IMR-90 (cell line): Measurements from ENCODE around the gene DNAH3. TPM values are rescaled to one million over a fixed set of nuclear protein-coding genes. Genes with fewer than 3 reads are reported as not detected.

ENCODE experiments used
- ATAC-seq: fragments of 200-7000 bp; cut with Tn5 transposase; 2 replicates; pipeline ENCODE4 v1.9.1; 2020; ENCODE audit warnings: low read depth, mild to moderate bottlenecking, moderate library complexity
- BruUV-seq: library from RNA; stranded (reverse); fragments of 400-500 nt; replicated peaks from 2 replicates; lab custom pipeline; 2021; lab: Mats Ljungman, UMichigan
- CTCF ChIA-PET: fragments of 300-600 bp; formaldehyde crosslinking; extraction: SDS; loops from one replicate; lab custom pipeline; 2021; ENCODE audit warnings: antibody characterized with exemption; lab: Yijun Ruan, JAX
- POLR2A ChIA-PET: fragments of 300-600 bp; sonication (Branson Sonifier 250); formaldehyde crosslinking; loops from one replicate; lab custom pipeline; 2022; ENCODE audit warnings: antibody characterized with exemption; ENCODE audit not compliant: unreplicated experiment; lab: Charles Lee
- DNase-seq: peaks from one replicate; pipeline ENCODE4 v3.0.0; 2013
- H2AFZ ChIP-seq: replicated peaks from 2 replicates; pipeline ENCODE3; 2013; ENCODE audit warnings: low read length, mild to moderate bottlenecking; ENCODE audit not compliant: poor library complexity
- H2AK5ac ChIP-seq: 2 replicates; pipeline ENCODE4 v1.6.1; 2013; ENCODE audit warnings: low read depth, low read length, inconsistent platforms
- H2AK9ac ChIP-seq: replicated peaks from 2 replicates; pipeline ENCODE3; 2013; ENCODE audit warnings: mild to moderate bottlenecking, low read depth, low read length, moderate library complexity; ENCODE audit not compliant: poor library complexity
- H2BK120ac ChIP-seq: 2 replicates; pipeline ENCODE4 v1.6.1; 2013; ENCODE audit warnings: low read depth, low read length, inconsistent platforms
- H2BK15ac ChIP-seq: 3 replicates; pipeline ENCODE4 v1.6.1; 2013; ENCODE audit warnings: low read depth, low read length, inconsistent platforms
- H2BK20ac ChIP-seq: 2 replicates; pipeline ENCODE4 v1.6.1; 2013; ENCODE audit warnings: low read depth, mild to moderate bottlenecking, inconsistent platforms, low read length, moderate library complexity
- H2BK5ac ChIP-seq: 2 replicates; pipeline ENCODE4 v1.6.1; 2013; ENCODE audit warnings: mild to moderate bottlenecking, low read depth, low read length, inconsistent platforms; ENCODE audit not compliant: poor library complexity, severe bottlenecking
- H3K14ac ChIP-seq: replicated peaks from 2 replicates; pipeline ENCODE4 v1.6.1; 2013; ENCODE audit warnings: low read depth, low read length, inconsistent platforms
- H3K18ac ChIP-seq: 2 replicates; pipeline ENCODE4 v1.6.1; 2013; ENCODE audit warnings: low read depth, low read length, control low read depth
- H3K23ac ChIP-seq: 2 replicates; pipeline ENCODE4 v1.6.1; 2013; ENCODE audit warnings: low read depth, low read length, inconsistent platforms
- H3K27ac ChIP-seq: 2 replicates; pipeline ENCODE4 v1.5.1; 2013; ENCODE audit warnings: mild to moderate bottlenecking, control low read depth, low read length; ENCODE audit not compliant: insufficient read depth
- H3K27me3 ChIP-seq: 2 replicates; pipeline ENCODE4 v1.6.1; 2013; ENCODE audit warnings: low read length; ENCODE audit not compliant: control insufficient read depth, insufficient read depth
- H3K36me3 ChIP-seq: 2 replicates; pipeline ENCODE4 v1.6.1; 2013; ENCODE audit warnings: low read length, mixed read lengths; ENCODE audit not compliant: control insufficient read depth, insufficient read depth
- H3K4ac ChIP-seq: 2 replicates; pipeline ENCODE4 v1.6.1; 2013; ENCODE audit warnings: low read depth, low read length, inconsistent platforms
- H3K4me1 ChIP-seq: 2 replicates; pipeline ENCODE4 v1.6.1; 2013; ENCODE audit warnings: low read length, mixed read lengths; ENCODE audit not compliant: control insufficient read depth, insufficient read depth
- H3K4me2 ChIP-seq: 2 replicates; pipeline ENCODE4 v1.6.1; 2013; ENCODE audit warnings: low read depth, mild to moderate bottlenecking, control low read depth, low read length, moderate library complexity
- H3K4me3 ChIP-seq: 2 replicates; pipeline ENCODE4 v1.5.1; 2013; ENCODE audit warnings: low read depth, mild to moderate bottlenecking, control low read depth, low read length, moderate library complexity; ENCODE audit not compliant: insufficient read depth
- H3K56ac ChIP-seq: 2 replicates; pipeline ENCODE4 v1.6.1; 2013; ENCODE audit warnings: low read length, inconsistent platforms; ENCODE audit not compliant: insufficient read depth; ENCODE audit errors: extremely low read depth
- H3K79me1 ChIP-seq, 2 experiments: 2 replicates each; pipeline ENCODE4 v1.6.1; 2013; ENCODE audit warnings: low read length in 2 of 2, inconsistent platforms in 1 of 2, low read depth in 1 of 2
- H3K9ac ChIP-seq: 2 replicates; pipeline ENCODE4 v1.6.1; 2013; ENCODE audit warnings: low read depth, low read length, control low read depth
- H3K9me1 ChIP-seq: 2 replicates; pipeline ENCODE4 v1.6.1; 2013; ENCODE audit warnings: low read length, inconsistent platforms; ENCODE audit not compliant: insufficient read depth
- H3K9me3 ChIP-seq: 2 replicates; pipeline ENCODE4 v1.6.1; 2013; ENCODE audit warnings: low read length; ENCODE audit not compliant: control insufficient read depth, insufficient read depth
- H4K20me1 ChIP-seq: 2 replicates; pipeline ENCODE4 v1.6.1; 2013; ENCODE audit warnings: low read length, inconsistent platforms; ENCODE audit not compliant: insufficient read depth
- H4K5ac ChIP-seq: 2 replicates; pipeline ENCODE4 v1.6.1; 2013; ENCODE audit warnings: mild to moderate bottlenecking, low read depth, low read length, control low read depth
- H4K8ac ChIP-seq, 2 experiments: 2 replicates each; pipeline ENCODE4 v1.6.1; 2013; ENCODE audit warnings: low read depth in 2 of 2, low read length in 2 of 2, control low read depth in 1 of 2, inconsistent platforms in 1 of 2
- H4K91ac ChIP-seq: 2 replicates; pipeline ENCODE4 v1.6.1; 2013; ENCODE audit warnings: low read depth, low read length, inconsistent platforms; ENCODE audit not compliant: insufficient read depth
- BHLHE40 ChIP-seq: fragments of 150-350 bp; IDR thresholded peaks from 2 replicates; pipeline ENCODE4 v1.6.1; 2016; ENCODE audit warnings: mild to moderate bottlenecking, low read depth, low read length
- CEBPB ChIP-seq: IDR thresholded peaks from 2 replicates; pipeline ENCODE4 v1.6.1; 2012; ENCODE audit warnings: low read depth, low read length, improper control_type of control experiment
- FOS ChIP-seq: fragments of 150-350 bp; IDR thresholded peaks from 2 replicates; pipeline ENCODE4 v1.6.1; 2016; ENCODE audit warnings: low read depth, low read length
- MAZ ChIP-seq: IDR thresholded peaks from 2 replicates; pipeline ENCODE4 v1.6.1; 2012; ENCODE audit warnings: low read depth, mild to moderate bottlenecking, low read length, improper control_type of control experiment, moderate library complexity, borderline replicate concordance
- RAD21 ChIP-seq: IDR thresholded peaks from 2 replicates; pipeline ENCODE4 v1.6.1; 2012; ENCODE audit warnings: low read length, improper control_type of control experiment
- RFX5 ChIP-seq: IDR thresholded peaks from 2 replicates; pipeline ENCODE4 v1.8.0; 2012; ENCODE audit warnings: low read depth, mild to moderate bottlenecking, low read length, moderate library complexity
- SMC3 ChIP-seq: fragments of 150-350 bp; IDR thresholded peaks from 2 replicates; pipeline ENCODE4 v1.6.1; 2016; ENCODE audit warnings: low read depth, mild to moderate bottlenecking, antibody characterized with exemption, low read length, moderate library complexity
- WGBS, 2 experiments: methylation state at CpG; one replicate each; pipeline versions ENCODE4 v1.1.5 to v1.1.7; 2013; ENCODE audit warnings: missing lambda C conversion rate in 2 of 2; ENCODE audit not compliant: insufficient read length in 1 of 2; ENCODE audit errors: extremely low coverage in 2 of 2; 5-methylcytosine and 5-hydroxymethylcytosine counted together
- dilution Hi-C: fragments of 300-500 bp; cut with HindIII; formaldehyde crosslinking; loops from one replicate; pipeline ENCODE4 v1.14.3; 2018; ENCODE audit warnings: low sequenced_read_pairs; ENCODE audit not compliant: unreplicated experiment
- in situ Hi-C: fragments of 300-500 bp; cut with MboI; formaldehyde crosslinking; loops from 3 replicates; pipeline ENCODE4 v1.14.3; 2019; ENCODE audit warnings: low sequenced_read_pairs, inconsistent platforms, mixed read lengths
- intact Hi-C: fragments of 100-400 bp; cut with micrococcal nuclease; formaldehyde crosslinking; loops from 2 replicates; pipeline ENCODE4 v1.10.0; 2022
- polyA plus RNA-seq, 3 experiments: library from polyadenylated mRNA; depleted of rRNA; stranded (reverse); fragments of >200 nt; gene quantifications; 2 replicates each; pipeline ENCODE4 v1.2.3, GENCODE V29; 2012; ENCODE audit warnings: low replicate concordance in 1 of 3
- total RNA-seq: library from RNA; depleted of rRNA; stranded (reverse); fragments of >200 nt; gene quantifications from 2 replicates; pipeline ENCODE4 v1.2.3, GENCODE V29; 2012
- TF ChIP-seq, protein P1 (sequence below): fragments of 150-350 bp; IDR thresholded peaks from 2 replicates; pipeline ENCODE4 v1.6.1; 2016; ENCODE audit warnings: low read depth, mild to moderate bottlenecking, low read length, moderate library complexity, borderline replicate concordance

The DNAH3 gene
- total and polyA plus RNA-seq, 2 of the 4 experiments (the other 2 are of a cell fraction) = not detected

- no peak overlapping the region for H3K4ac ChIP-seq
- no peak overlapping the region for H4K8ac ChIP-seq
- no peak overlapping the region for H2BK15ac ChIP-seq
- H3K9me1 ChIP-seq = no peaks in the 10 kb centered on the region
- BruUV-seq = no TSS peak
- H2BK20ac ChIP-seq = no peak overlapping the region
- H4K91ac ChIP-seq = no peak overlapping the region
- no peaks in the 10 kb centered on the region for H3K36me3 ChIP-seq
- H3K23ac ChIP-seq = no peak overlapping the region
- no peak overlapping the region for H3K9ac ChIP-seq
- H3K14ac ChIP-seq = no peak overlapping the region
- H3K79me1 ChIP-seq = no peaks in the 10 kb centered on the region
- H2BK120ac ChIP-seq = no peak overlapping the region
- H3K27me3 ChIP-seq = peaks cover 2% of the 10 kb centered on the region
- ChIA-PET POLR2A (no interaction called here), CTCF (no interaction called here)
- no peak overlapping the region for H2BK5ac ChIP-seq
- H3K4me1 ChIP-seq = no peaks in the 10 kb centered on the region
- no peak overlapping the region for H3K4me3 ChIP-seq
- TF ChIP-seq MAZ (no peak), SMC3 (no peak), RFX5 (no peak), CEBPB (no peak), BHLHE40 (no peak), RAD21 (no peak), FOS (no peak)
- TF ChIP-seq, protein P1, sequence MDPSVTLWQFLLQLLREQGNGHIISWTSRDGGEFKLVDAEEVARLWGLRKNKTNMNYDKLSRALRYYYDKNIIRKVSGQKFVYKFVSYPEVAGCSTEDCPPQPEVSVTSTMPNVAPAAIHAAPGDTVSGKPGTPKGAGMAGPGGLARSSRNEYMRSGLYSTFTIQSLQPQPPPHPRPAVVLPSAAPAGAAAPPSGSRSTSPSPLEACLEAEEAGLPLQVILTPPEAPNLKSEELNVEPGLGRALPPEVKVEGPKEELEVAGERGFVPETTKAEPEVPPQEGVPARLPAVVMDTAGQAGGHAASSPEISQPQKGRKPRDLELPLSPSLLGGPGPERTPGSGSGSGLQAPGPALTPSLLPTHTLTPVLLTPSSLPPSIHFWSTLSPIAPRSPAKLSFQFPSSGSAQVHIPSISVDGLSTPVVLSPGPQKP = no peak
- no peak overlapping the region for H4K5ac ChIP-seq
- no peak for ATAC-seq
- no peak overlapping the region for H3K56ac ChIP-seq
- H2AFZ ChIP-seq = no peak overlapping the region
- no peak for DNase-seq
- no peaks in the 10 kb centered on the region for H3K9me3 ChIP-seq
- no CpG with 5 or more reads among the region's 3 CpGs for WGBS, 2 experiments
- no peaks in the 10 kb centered on the region for H4K20me1 ChIP-seq
- dilution Hi-C loops = no loop called here
- in situ Hi-C loops = no loop called here
- H2AK9ac ChIP-seq = no peak overlapping the region
- H3K27ac ChIP-seq = no peak overlapping the region
- intact Hi-C loops = no loop called here
- no peak overlapping the region for H2AK5ac ChIP-seq
- no peak overlapping the region for H3K18ac ChIP-seq
- H3K4me2 ChIP-seq = no peak overlapping the region
Measured at GRCh38 chr16:21036471-21036870, 114.2 kb downstream of the DNAH3 start.
